Thymus (tissue), 11 donors: ENCODE results near the gene C1QBP. TPM values are rescaled to one million over a fixed set of nuclear protein-coding genes. Genes with fewer than 3 reads are reported as not detected.

ENCODE experiments used
- DNase-seq, 9 donors: peaks; one replicate each; pipeline ENCODE4 v3.0.0-alpha.2; 2013; ENCODE audit warnings: low spot score in 9 of 9, low read depth in 6 of 9, missing footprints in 1 of 9
- H3K27ac ChIP-seq, 2 donors: one replicate each; pipeline ENCODE4 v1.5.1; 2013; ENCODE audit warnings: control low read depth in 1 of 2, low read depth in 1 of 2, low read length in 1 of 2, mild to moderate bottlenecking in 1 of 2, moderate library complexity in 1 of 2
- H3K27me3 ChIP-seq, 2 donors: one replicate each; pipeline ENCODE4 v1.5.1; 2013; ENCODE audit warnings: low read length in 1 of 2; ENCODE audit not compliant: control insufficient read depth in 2 of 2, insufficient read depth in 1 of 2
- H3K36me3 ChIP-seq, 2 donors: one replicate each; pipeline ENCODE4 v1.5.1; 2013; ENCODE audit warnings: low read length in 1 of 2, mild to moderate bottlenecking in 1 of 2, moderate library complexity in 1 of 2; ENCODE audit not compliant: control insufficient read depth in 2 of 2, insufficient read depth in 2 of 2
- H3K4me1 ChIP-seq, 2 donors: one replicate each; pipeline ENCODE4 v1.5.1; 2013; ENCODE audit warnings: low read length in 2 of 2; ENCODE audit not compliant: control insufficient read depth in 2 of 2, insufficient read depth in 2 of 2
- H3K4me3 ChIP-seq, 2 donors: one replicate each; pipeline ENCODE4 v1.5.1; 2013; ENCODE audit warnings: low read length in 2 of 2, control low read depth in 1 of 2, mild to moderate bottlenecking in 1 of 2
- H3K9me3 ChIP-seq, 2 donors: one replicate each; pipeline ENCODE4 v1.5.1; 2013; ENCODE audit warnings: low read length in 1 of 2, mild to moderate bottlenecking in 1 of 2; ENCODE audit not compliant: control insufficient read depth in 2 of 2, insufficient read depth in 1 of 2
- WGBS: extraction: QIAGEN DNeasy Blood & Tissue Kit; methylation state at CpG from one replicate; pipeline ENCODE4 v1.1.7; 2013; 5-methylcytosine and 5-hydroxymethylcytosine counted together
- polyA plus RNA-seq: library from polyadenylated mRNA; stranded (reverse); fragments of 200-250 nt; gene quantifications from one replicate; pipeline ENCODE4 v1.2.3, GENCODE V29; 2013
- total RNA-seq: library from RNA; stranded (reverse); fragments of 120-200 nt; gene quantifications from one replicate; pipeline ENCODE4 v1.2.4, GENCODE V29; 2013
- donor health status: healthy.

The C1QBP gene
- total and polyA plus RNA-seq, 2 donors, result 95.1 to 246 TPM

DNA sequence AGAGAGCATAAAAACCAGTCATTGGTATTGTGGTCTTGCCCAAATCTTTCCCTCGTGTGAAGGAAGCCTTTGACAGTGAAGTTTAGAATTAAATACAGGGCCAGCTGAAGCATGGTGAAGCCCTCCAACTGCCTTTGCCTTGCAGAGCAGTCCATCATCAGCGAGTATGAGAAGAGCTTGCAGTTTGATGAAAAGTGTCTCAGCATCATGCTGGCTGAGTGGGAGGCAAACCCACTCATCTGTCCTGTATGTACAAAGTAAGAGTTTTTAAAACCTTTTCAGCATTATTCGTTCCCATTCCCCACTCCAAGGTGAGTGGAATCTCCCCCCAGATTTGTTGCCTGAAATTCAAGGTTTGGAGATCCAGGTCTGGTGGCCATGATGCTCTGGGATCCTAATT, 13.1 kb downstream of the C1QBP start:
- Histone ChIP-seq H3K9me3 (no peaks in the 10 kb centered on the region), H3K4me3 (no peak overlapping the region), H3K27me3 (no peaks in the 10 kb centered on the region), H3K4me1 (peaks cover 3 to 10% of the 10 kb centered on the region in 2 donors), H3K36me3 (peaks cover 75 to 91% of the 10 kb centered on the region in 2 donors), H3K27ac (no peak overlapping the region)
- WGBS, result 98% methylated on average over 3 of the region's 3 CpGs
- DNase-seq, result no peak

DNA sequence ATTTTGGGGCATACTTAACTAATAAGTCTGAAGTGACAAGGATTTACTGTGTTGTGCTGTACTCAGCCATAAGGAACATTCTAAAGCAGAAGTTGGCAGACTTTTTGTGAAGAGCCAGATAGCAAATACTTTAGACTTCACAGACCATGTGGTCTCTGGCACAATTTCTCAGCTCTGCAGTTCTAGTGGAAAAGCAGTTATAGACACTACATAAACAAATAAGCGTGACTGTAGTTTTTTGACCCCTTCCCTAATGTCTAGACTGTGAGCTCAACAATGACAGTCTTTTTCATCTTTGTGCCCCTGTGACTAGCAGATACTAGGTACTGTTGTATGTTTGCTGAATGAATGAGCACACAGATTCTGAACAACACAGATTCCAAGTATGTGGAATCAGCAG, 14.0 kb downstream of the C1QBP start:
- Histone ChIP-seq H3K4me3 (no peak overlapping the region), H3K9me3 (no peaks in the 10 kb centered on the region), H3K4me1 (peaks cover 7 to 13% of the 10 kb centered on the region in 2 donors), H3K27ac (no peak overlapping the region), H3K27me3 (no peaks in the 10 kb centered on the region), H3K36me3 (peaks cover 67 to 82% of the 10 kb centered on the region in 2 donors)
- WGBS, result 99% methylated on average over 1 of the region's 1 CpG
- no peak for DNase-seq

DNA sequence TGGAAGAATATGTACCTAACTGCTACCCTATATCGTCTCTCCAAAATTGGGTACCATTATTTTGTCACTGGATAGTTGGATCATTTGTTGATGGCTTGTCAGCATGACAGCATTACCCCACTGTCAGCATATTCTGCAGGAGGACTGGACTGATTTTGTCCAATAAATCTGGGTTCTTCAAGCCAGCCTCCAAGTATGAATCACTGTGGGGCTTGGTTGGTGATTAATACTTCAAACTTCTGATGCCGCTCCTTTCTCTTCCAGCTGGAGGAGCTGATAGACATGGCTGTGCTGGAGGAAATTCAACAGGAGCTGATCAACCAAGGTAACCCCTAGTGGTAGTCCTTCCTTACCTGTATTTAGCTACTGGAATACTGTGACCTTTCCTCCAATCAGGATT, 16.4 kb downstream of the C1QBP start:
- H3K27me3 ChIP-seq, result no peaks in the 10 kb centered on the region
- no peak for DNase-seq
- 97% methylated on average over 2 of the region's 2 CpGs for WGBS
- H3K27ac ChIP-seq, result no peak overlapping the region
- H3K36me3 ChIP-seq, result peaks cover 46 to 59% of the 10 kb centered on the region in 2 donors
- H3K4me3 ChIP-seq, result no peak overlapping the region
- no peaks in the 10 kb centered on the region for H3K9me3 ChIP-seq
- H3K4me1 ChIP-seq, result peaks cover 16 to 18% of the 10 kb centered on the region in 2 donors

DNA sequence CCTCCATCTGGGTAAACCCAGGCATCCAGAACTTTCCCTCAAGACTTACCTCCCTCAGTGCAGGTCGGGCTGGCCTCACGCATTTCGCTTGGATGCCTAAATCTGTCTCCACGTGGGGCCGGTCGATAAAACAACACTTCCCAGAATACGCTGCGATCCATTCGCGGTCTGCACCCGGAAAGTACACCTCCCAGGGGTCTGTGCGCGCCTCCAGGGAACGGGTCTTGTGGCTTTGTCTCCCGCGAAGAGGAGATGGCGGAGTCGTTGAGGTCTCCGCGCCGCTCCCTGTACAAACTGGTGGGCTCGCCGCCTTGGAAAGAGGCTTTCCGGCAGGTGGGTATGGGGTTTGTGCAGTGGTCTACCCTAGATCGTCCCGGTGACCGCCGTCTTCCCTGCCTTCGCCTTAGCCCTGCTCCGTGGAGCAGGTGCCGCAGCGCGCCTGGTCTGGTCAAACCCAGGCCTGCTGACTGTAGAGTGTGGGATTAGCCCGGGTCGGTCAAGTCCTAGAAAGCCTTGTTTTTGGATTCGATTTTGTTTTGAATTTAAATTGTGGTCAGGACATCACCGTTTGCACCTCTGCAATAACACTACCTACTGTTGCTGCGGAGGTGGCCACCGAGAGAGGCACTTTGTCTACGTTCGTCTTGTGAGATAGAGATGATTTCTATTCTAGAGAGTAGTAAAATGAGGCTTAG, 18.8 kb downstream of the C1QBP start, which contains the start of gene RPAIN:
Gene RPAIN (plus strand): TSS at position 224 of the 695 bp plus-strand sequence. CDS start 29 bp downstream, at position 253.
- Histone ChIP-seq H3K4me3 (peak within 1 kb of the TSS; percentile 54 to 99), H3K36me3 (peaks cover 28 to 61% of the 10 kb centered on the region in 2 donors), H3K27me3 (no peaks in the 10 kb centered on the region), H3K9me3 (no peaks in the 10 kb centered on the region), H3K27ac (peak within 1 kb of the TSS; percentile 87 to 95), H3K4me1 (peaks cover 22 to 24% of the 10 kb centered on the region in 2 donors)
- peak in 6 of 9 donors; percentile 29 to 96 (median 90) for DNase-seq
- under 1% methylated on average over 41 of the region's 41 CpGs for WGBS

DNA sequence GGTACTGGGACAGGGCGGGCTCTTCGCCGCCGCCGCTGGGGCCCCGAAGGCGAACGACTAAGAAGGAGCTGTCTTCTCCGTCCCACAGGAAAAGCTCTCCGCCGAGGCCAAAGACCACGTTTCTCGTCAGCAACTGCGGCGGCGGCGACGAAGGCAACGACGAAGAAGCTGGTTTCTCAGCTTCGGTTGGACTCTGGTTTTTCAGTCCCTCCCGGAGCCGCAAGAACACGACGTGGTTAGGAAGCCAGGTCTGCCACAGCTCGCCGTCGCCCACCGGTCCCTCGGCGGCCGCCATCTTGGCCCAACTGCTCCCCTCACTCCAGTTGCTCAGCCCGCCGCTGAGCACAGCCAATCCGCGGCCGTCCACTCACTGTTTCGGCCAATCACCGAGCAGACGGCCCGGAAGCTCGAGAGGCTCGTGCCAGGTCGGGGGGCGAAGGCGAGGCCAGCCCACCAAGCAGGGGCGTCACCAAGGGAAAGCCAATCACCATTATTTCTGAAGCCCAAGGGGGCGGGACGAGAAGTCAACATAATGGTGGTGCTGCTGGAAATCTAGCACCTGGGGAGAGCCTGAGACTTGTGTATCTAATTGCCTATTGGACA, 19.5 kb downstream of the C1QBP start, which contains the start of gene NUP88:
Gene NUP88 (minus strand): TSS at position 307 of the 603 bp plus-strand sequence. CDS start 12 bp downstream, at position 295.
- Histone ChIP-seq H3K27ac (peak within 1 kb of the TSS; percentile 87 to 95), H3K27me3 (no peaks in the 10 kb centered on the region), H3K9me3 (no peaks in the 10 kb centered on the region), H3K4me3 (peak within 1 kb of the TSS; percentile 54 to 99), H3K36me3 (peaks cover 25 to 60% of the 10 kb centered on the region in 2 donors), H3K4me1 (peaks cover 22 to 24% of the 10 kb centered on the region in 2 donors)
- DNase-seq, result peak; percentile 93 to 99 (median 97)
- under 1% methylated on average over 49 of the region's 49 CpGs for WGBS

DNA sequence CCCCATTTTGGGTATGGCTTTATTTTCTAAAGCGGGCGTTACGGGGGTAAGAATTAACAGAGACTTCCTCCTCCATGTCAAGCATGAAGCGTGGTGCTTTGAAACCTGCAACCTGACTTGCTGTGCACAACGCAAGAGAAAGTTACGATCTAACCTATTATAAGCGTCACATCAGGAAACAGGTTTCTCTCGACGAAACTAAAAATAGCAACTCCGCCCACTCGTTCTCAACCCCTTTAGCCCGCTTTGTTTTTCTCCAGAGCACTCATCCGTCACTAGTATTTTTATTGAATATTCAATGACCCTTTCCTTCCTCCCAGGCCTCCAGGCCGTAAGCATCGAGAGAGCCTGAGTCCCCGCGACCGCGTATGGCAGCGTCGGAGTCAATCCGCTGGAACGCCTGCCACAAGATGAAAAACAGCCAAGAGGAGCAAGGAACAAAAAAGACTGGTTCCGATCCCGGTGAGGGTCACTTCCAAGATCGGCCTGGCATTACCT, 20.0 kb downstream of the C1QBP start:
- Histone ChIP-seq H3K4me3 (peak overlapping the region; percentile 54 to 99), H3K27me3 (no peaks in the 10 kb centered on the region), H3K4me1 (peaks cover 22 to 24% of the 10 kb centered on the region in 2 donors), H3K9me3 (no peaks in the 10 kb centered on the region), H3K36me3 (peaks cover 23 to 60% of the 10 kb centered on the region in 2 donors), H3K27ac (peak overlapping the region; percentile 85 to 95)
- under 1% methylated on average over 26 of the region's 26 CpGs for WGBS
- DNase-seq, result peak; percentile 57 to 90 (median 77)

DNA sequence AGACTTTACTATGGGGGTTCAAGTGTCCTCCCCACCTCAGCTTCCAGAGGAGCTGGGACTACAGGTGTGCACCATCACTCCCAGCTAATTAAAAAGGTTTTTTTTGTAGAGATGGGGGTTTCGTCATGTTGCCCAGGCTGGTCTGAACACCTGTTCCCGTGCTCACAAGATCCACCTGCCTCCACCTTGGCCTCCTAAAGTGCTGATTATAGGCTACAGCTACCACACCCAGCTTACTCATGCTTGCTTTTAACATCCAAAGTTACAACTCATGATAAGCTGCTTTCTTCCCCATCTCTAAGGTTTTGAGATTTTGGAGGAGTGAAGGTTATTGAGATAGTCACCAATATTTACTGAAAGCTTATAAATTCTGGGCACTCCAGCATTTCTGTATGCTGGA, 22.1 kb downstream of the C1QBP start:
- WGBS, result 96% methylated on average over 2 of the region's 2 CpGs
- Histone ChIP-seq H3K4me3 (no peak overlapping the region), H3K27ac (no peak overlapping the region), H3K27me3 (no peaks in the 10 kb centered on the region), H3K9me3 (no peaks in the 10 kb centered on the region), H3K4me1 (peaks cover 22% of the 10 kb centered on the region in 2 donors), H3K36me3 (peaks cover 22 to 60% of the 10 kb centered on the region in 2 donors)
- no peak for DNase-seq

DNA sequence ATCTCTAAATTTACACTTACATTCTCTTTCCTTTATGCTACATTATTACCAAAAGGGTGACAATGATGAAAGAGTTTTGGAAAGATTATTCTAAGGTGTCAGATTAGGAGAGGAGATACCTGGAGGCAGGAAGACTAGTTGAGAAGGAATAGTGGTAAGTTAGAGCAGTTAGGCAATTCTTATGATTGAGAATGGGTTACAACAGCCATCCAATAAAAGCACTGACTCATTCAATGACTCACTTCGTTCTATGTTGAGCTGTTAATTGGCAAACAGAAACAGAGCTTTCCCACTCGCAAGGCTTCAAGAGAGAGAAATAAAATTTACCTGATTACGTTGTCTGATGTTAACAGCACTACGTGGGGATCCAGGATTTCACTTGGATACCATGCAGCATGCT, 25.3 kb downstream of the C1QBP start:
- peaks cover 10 to 15% of the 10 kb centered on the region in 2 donors for H3K4me1 ChIP-seq
- DNase-seq, result no peak

More for the DNA sequence above, 25.3 kb downstream of the C1QBP start:
- H3K27ac ChIP-seq, result no peak overlapping the region
- 94% methylated on average over 4 of the region's 4 CpGs for WGBS
- H3K9me3 ChIP-seq, result no peaks in the 10 kb centered on the region
- H3K27me3 ChIP-seq, result no peaks in the 10 kb centered on the region
- H3K36me3 ChIP-seq, result peaks cover 27 to 70% of the 10 kb centered on the region in 2 donors
- no peak overlapping the region for H3K4me3 ChIP-seq
